OCI-LY7 (cell line): Measurements from ENCODE around the gene ATF7. TPM values are rescaled to one million over a fixed set of nuclear protein-coding genes. Genes with fewer than 3 reads are reported as not detected.

Experiments
- BruUV-seq: library from RNA; stranded (reverse); fragments of 400-500 nt; replicated peaks from 2 replicates; lab custom pipeline; 2021; lab: Mats Ljungman, UMichigan
- CTCF ChIA-PET: fragments of 300-600 bp; sonication (Branson Sonifier 250); formaldehyde crosslinking; loops from one replicate; lab custom pipeline; 2022; ENCODE audit warnings: antibody characterized with exemption; ENCODE audit not compliant: unreplicated experiment; lab: Charles Lee
- POLR2A ChIA-PET: fragments of 300-600 bp; sonication (Branson Sonifier 250); formaldehyde crosslinking; loops from one replicate; lab custom pipeline; 2022; ENCODE audit warnings: antibody characterized with exemption; lab: Charles Lee
- DNase-seq: peaks from one replicate; pipeline ENCODE4 v3.0.0-alpha.2; 2015; ENCODE audit warnings: low spot score
- H2AFZ ChIP-seq: fragments of 200-600 bp; sonication (generic), shearing (Covaris generic); 2 replicates; pipeline ENCODE4 v1.6.1; 2014; ENCODE audit warnings: mild to moderate bottlenecking, antibody characterized with exemption, low read length, moderate library complexity
- H3K27ac ChIP-seq: fragments of 200-600 bp; sonication (generic); 2 replicates; pipeline ENCODE4 v1.5.1; 2014; ENCODE audit warnings: mixed run types, low read depth, mild to moderate bottlenecking, moderate library complexity, low read length, inconsistent platforms; ENCODE audit not compliant: poor library complexity, severe bottlenecking
- H3K36me3 ChIP-seq: fragments of 200-600 bp; sonication (generic); 2 replicates; pipeline ENCODE4 v1.6.1; 2014; ENCODE audit warnings: mild to moderate bottlenecking, antibody characterized with exemption, low read length, moderate library complexity, mixed read lengths; ENCODE audit not compliant: insufficient read depth
- H3K4me1 ChIP-seq: fragments of 200-600 bp; sonication (generic); 2 replicates; pipeline ENCODE4 v1.5.1; 2014; ENCODE audit warnings: mild to moderate bottlenecking, low read length; ENCODE audit not compliant: insufficient read depth, poor library complexity, severe bottlenecking
- H3K4me2 ChIP-seq: fragments of 200-600 bp; sonication (generic); 2 replicates; pipeline ENCODE4 v1.6.1; 2014; ENCODE audit warnings: mild to moderate bottlenecking, low read length
- H3K4me3 ChIP-seq: fragments of 200-600 bp; sonication (generic); 2 replicates; pipeline ENCODE4 v1.5.1; 2014; ENCODE audit warnings: mild to moderate bottlenecking, low read depth, low read length; ENCODE audit not compliant: poor library complexity, severe bottlenecking
- H3K79me2 ChIP-seq: fragments of 200-600 bp; sonication (generic); 2 replicates; pipeline ENCODE4 v1.6.1; 2016; ENCODE audit warnings: low read depth, mild to moderate bottlenecking, low read length, moderate library complexity, mixed read lengths; ENCODE audit not compliant: insufficient read depth
- H3K9me2 ChIP-seq: fragments of 200-600 bp; sonication (generic); 2 replicates; pipeline ENCODE4 v1.6.1; 2016; ENCODE audit warnings: mild to moderate bottlenecking, low read length, mixed read lengths; ENCODE audit not compliant: insufficient read depth
- H3K9me3 ChIP-seq: fragments of 200-600 bp; sonication (generic); 2 replicates; pipeline ENCODE4 v1.6.1; 2014; ENCODE audit warnings: mild to moderate bottlenecking, mixed run types, low read length, mixed read lengths
- H4K20me1 ChIP-seq: fragments of 200-600 bp; sonication (generic); 2 replicates; pipeline ENCODE4 v1.6.1; 2014; ENCODE audit warnings: mild to moderate bottlenecking, antibody characterized with exemption, low read length, moderate library complexity, mixed read lengths; ENCODE audit not compliant: insufficient read depth
- EZH2phosphoT487 ChIP-seq: fragments of 200-600 bp; sonication (generic); IDR thresholded peaks from 2 replicates; pipeline ENCODE4 v1.6.1; 2018; ENCODE audit warnings: low read depth, borderline replicate concordance, mild to moderate bottlenecking, mixed run types, antibody characterized with exemption, low read length, moderate library complexity, mixed read lengths
- intact Hi-C: fragments of 100-400 bp; cut with micrococcal nuclease; formaldehyde crosslinking; loops from one replicate; pipeline ENCODE4 v1.10.0; 2022; ENCODE audit not compliant: unreplicated experiment
- total RNA-seq, 2 experiments: library from RNA; depleted of rRNA in 1 of 2; stranded (reverse); fragments of >200 nt in 1 of 2; shearing (Covaris generic) in 1 of 2; gene quantifications; 2 replicates each; pipeline ENCODE4 v1.2.3, GENCODE V29; 2014 to 2022
- TF ChIP-seq, protein P1 (sequence below): fragments of 200-600 bp; sonication (generic); conservative IDR thresholded peaks from 2 replicates; pipeline ENCODE4 v1.5.1; 2014; ENCODE audit warnings: mild to moderate bottlenecking, antibody characterized with exemption, low read length, moderate library complexity, mixed read lengths

Gene ATF7
- total RNA-seq, 2 experiments from 2014 or later = 6.8 to 23.2 TPM

DNA sequence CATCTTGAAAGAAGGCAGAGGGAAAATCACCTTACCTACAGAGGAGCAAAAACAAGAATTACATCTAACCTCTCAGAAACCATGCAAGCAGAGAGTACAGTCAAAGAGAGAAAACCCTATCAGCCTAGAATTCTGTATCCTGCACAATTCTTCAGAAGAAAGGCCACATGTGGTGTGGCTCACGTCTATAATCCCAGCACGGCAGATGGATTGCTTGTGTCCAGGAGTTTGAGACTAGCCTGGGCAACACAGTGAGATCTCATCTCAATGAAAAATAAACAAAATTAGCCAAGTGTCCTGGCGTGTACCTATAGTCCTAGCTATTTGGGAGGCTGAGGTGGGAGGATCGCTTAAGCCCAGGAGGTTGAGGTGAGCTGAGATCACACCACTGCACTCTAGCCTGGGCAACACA, 48.2 kb downstream of the ATF7 start:
- POLR2A ChIA-PET = interaction anchor here (0.7 kb wide), 2 partner anchors 40 to 275 kb away, joined by 4 to 6 read pairs; no protein-coding TSS in a partner anchor
- no peaks in the 10 kb centered on the region for H3K4me1 ChIP-seq
- H3K36me3 ChIP-seq = no peaks in the 10 kb centered on the region
- TF ChIP-seq, protein P1, sequence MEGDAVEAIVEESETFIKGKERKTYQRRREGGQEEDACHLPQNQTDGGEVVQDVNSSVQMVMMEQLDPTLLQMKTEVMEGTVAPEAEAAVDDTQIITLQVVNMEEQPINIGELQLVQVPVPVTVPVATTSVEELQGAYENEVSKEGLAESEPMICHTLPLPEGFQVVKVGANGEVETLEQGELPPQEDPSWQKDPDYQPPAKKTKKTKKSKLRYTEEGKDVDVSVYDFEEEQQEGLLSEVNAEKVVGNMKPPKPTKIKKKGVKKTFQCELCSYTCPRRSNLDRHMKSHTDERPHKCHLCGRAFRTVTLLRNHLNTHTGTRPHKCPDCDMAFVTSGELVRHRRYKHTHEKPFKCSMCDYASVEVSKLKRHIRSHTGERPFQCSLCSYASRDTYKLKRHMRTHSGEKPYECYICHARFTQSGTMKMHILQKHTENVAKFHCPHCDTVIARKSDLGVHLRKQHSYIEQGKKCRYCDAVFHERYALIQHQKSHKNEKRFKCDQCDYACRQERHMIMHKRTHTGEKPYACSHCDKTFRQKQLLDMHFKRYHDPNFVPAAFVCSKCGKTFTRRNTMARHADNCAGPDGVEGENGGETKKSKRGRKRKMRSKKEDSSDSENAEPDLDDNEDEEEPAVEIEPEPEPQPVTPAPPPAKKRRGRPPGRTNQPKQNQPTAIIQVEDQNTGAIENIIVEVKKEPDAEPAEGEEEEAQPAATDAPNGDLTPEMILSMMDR = no peak
- TF ChIP-seq EZH2phosphoT487 = no peak
- H3K79me2 ChIP-seq = no peaks in the 10 kb centered on the region
- intact Hi-C loops = no loop called here
- no TSS peak for BruUV-seq
- H3K4me2 ChIP-seq = no peak overlapping the region
- H4K20me1 ChIP-seq = no peaks in the 10 kb centered on the region
- H3K27ac ChIP-seq = no peak overlapping the region
- no peak overlapping the region for H3K4me3 ChIP-seq
- no peak overlapping the region for H2AFZ ChIP-seq
- CTCF ChIA-PET = no interaction called here
- no peak for DNase-seq
- H3K9me3 ChIP-seq = no peaks in the 10 kb centered on the region
- H3K9me2 ChIP-seq = no peaks in the 10 kb centered on the region

DNA sequence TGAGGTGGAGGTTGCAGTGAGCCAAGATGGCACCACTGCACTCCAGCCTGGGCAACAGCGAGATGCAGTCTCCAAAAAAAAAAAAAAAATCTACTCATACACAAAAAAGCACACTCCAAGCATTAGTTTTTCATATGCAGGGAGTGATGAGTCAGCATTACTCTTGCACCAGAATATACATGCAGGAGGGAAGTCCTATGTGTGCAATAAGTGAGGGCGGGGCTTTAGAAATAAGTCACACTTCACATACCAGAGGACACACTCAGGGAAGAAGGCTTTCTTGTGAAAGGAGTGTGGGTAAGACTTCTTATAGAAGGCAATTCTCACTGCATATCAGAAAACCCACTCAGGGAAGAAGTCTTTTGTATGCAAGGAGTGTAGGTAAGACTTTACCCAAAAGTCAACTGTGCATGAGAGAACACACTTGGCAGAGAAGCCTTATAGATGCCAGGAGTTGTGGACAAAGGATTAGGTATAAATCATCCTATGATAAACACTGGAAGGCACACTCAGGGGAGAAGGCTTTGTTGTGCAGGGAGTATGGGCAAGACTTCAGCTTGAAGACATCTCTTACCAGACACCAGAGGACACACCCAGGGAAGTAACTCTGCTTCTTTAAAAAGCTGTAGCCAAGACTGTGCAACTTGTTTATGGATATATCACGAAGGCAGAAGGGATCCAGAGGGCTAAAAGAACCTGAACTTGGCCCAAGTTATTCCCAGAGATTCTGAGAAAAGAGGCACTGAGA, 50.5 kb downstream of the ATF7 start:
- Histone ChIP-seq H3K4me1 (no peaks in the 10 kb centered on the region), H3K9me3 (no peaks in the 10 kb centered on the region), H2AFZ (no peak overlapping the region), H3K36me3 (no peaks in the 10 kb centered on the region), H3K27ac (no peak overlapping the region), H3K9me2 (no peaks in the 10 kb centered on the region), H3K4me3 (no peak overlapping the region), H3K79me2 (no peaks in the 10 kb centered on the region), H4K20me1 (no peaks in the 10 kb centered on the region), H3K4me2 (no peak overlapping the region)
- no peak for DNase-seq
- ChIA-PET CTCF (no interaction called here), POLR2A (interaction anchor here (0.8 kb wide), 1 partner anchor 58 kb away, joined by 3 read pairs; no protein-coding TSS in a partner anchor)
- intact Hi-C loops = no loop called here
- TF ChIP-seq, protein P1 = no peak
- no peak for TF ChIP-seq EZH2phosphoT487
- no TSS peak for BruUV-seq

DNA sequence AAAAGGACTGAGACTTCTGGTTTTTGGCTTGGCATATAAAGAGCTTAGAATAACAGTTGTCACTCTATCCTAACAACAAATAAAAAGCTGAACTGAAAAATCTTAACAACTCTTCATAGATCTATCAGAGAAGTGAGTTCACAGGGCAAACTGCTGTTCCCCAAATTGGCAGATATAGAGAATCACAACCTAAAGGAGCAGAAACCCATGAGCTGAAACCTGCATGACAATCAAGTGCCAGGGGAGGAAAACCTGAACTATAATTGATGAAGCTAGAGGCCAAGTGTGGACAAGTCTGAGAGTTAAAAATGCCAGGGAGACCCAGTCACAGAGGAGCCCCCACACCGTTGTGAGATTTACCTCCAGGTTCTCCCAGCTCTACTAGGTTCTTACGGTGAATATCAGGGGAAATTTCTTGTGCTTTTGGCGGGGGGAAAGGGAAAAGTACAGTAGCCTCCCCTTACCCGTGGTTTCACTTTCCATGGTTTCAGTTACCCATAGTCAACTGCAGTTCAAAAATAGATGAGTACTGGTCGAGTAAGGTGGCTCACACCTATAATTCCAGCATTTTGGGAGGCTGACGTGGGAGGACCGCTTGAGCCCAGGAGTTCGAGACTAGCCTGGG, 53.9 kb downstream of the ATF7 start:
- no peaks in the 10 kb centered on the region for H4K20me1 ChIP-seq
- H3K4me3 ChIP-seq = no peak overlapping the region
- H3K36me3 ChIP-seq = no peaks in the 10 kb centered on the region
- POLR2A ChIA-PET = interaction anchor here (0.6 to 0.7 kb wide), 2 partner anchors 8 to 52 kb away, joined by 4 read pairs; no protein-coding TSS in a partner anchor
- BruUV-seq = no TSS peak
- DNase-seq = no peak
- H3K79me2 ChIP-seq = no peaks in the 10 kb centered on the region
- H3K9me3 ChIP-seq = no peaks in the 10 kb centered on the region
- intact Hi-C loops = no loop called here
- no peak overlapping the region for H3K4me2 ChIP-seq
- TF ChIP-seq EZH2phosphoT487 = no peak
- TF ChIP-seq, protein P1 = no peak
- no peaks in the 10 kb centered on the region for H3K9me2 ChIP-seq
- CTCF ChIA-PET = no interaction called here
- H3K4me1 ChIP-seq = no peaks in the 10 kb centered on the region
- H3K27ac ChIP-seq = no peak overlapping the region
- no peak overlapping the region for H2AFZ ChIP-seq
